Muscle layer of duodenum (tissue), 2 donors: ENCODE data around the gene SUMO3.

Experiments
- H3K27ac ChIP-seq: one replicate; pipeline ENCODE4 v1.7.0; 2013; ENCODE audit warnings: mild to moderate bottlenecking, low read length
- H3K27me3 ChIP-seq: one replicate; pipeline ENCODE4 v1.7.0; 2013; ENCODE audit warnings: low read depth, mild to moderate bottlenecking, control low read depth, low read length
- H3K36me3 ChIP-seq, 2 donors: one replicate each; pipeline ENCODE4 v1.7.0; 2013; ENCODE audit warnings: low read length in 2 of 2, control low read depth in 1 of 2, mild to moderate bottlenecking in 1 of 2; ENCODE audit not compliant: insufficient read depth in 2 of 2, control insufficient read depth in 1 of 2
- H3K4me1 ChIP-seq, 2 donors: one replicate each; pipeline ENCODE4 v1.7.0; 2013; ENCODE audit warnings: low read length in 2 of 2, mild to moderate bottlenecking in 2 of 2, control low read depth in 1 of 2, moderate library complexity in 1 of 2; ENCODE audit not compliant: insufficient read depth in 2 of 2, control insufficient read depth in 1 of 2
- H3K4me3 ChIP-seq, 2 donors: one replicate each; pipeline ENCODE4 v1.7.0; 2013; ENCODE audit warnings: low read length in 2 of 2, low read depth in 1 of 2, mild to moderate bottlenecking in 1 of 2
- H3K9me3 ChIP-seq, 2 donors: one replicate each; pipeline ENCODE4 v1.7.0; 2013; ENCODE audit warnings: low read length in 2 of 2, control low read depth in 1 of 2, mild to moderate bottlenecking in 1 of 2; ENCODE audit not compliant: control insufficient read depth in 1 of 2
- donor health status: healthy.

The SUMO3 gene

DNA sequence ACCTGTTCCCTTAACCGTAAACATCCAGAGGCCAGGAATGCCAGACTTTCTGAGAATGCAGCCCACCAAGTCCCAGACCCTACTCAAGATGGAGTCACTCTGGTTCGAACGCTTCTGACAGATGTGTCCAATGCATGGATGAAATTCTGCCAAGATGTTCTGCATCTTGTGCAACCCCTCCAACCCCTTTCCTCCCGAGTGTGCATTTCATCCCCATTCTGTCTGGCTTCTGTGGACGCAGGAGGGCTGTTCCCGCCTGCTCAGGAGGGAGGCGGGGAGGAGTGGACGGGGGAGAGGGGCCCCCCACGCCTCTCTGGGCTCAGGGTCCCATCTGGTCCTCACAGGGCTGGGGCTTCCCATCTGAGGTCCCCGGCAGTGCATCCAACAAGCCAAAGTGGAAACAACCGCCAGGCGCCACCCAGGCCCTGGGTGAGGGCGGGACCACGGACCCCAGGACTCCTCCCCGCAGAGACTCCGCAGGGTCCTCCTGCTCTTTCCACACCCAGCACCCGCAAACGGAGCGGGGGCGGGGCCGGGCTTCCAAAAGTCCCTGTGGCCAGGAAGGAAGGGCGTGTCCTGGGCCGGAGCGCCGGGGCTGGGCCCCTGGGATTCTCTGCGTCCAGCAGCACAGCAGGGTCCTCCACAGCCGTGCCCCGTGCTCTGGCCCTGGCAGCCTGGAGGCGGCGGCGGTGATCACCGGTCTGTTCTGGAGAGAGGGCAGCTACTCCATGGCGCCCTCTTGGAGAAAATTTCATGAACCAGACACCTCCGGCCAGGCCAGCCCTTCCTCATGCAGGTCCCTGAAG is 27.8 kb upstream of the SUMO3 start:
- Histone ChIP-seq H3K4me1 (peaks cover 7 to 19% of the 10 kb centered on the region in 2 donors), H3K9me3 (no peaks in the 10 kb centered on the region), H3K4me3 (peak overlapping the region; percentile 42 to 55), H3K27ac (no peak overlapping the region), H3K27me3 (no peaks in the 10 kb centered on the region), H3K36me3 (peaks cover 14 to 22% of the 10 kb centered on the region in 2 donors)

DNA sequence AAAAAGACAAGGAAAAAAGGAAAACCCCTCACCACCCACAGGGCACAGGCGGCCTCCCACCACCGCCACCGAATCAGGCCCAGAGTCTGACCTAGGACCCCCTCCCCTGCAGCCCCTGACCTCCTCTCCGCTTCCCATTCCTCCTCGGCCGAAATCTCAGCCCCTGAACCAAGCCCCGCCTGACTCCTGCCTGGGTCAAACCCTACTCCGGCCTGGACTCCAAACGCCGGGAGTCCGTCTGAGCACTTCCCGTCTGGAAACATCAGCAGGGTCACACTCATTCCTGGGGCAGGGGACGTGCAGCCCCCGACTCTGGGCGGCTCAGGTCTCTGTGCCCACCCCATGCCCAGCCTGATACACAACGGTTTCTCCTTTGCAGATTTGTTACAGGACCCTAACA is 26.4 kb upstream of the SUMO3 start:
- Histone ChIP-seq H3K4me3 (no peak overlapping the region), H3K27ac (no peak overlapping the region), H3K27me3 (no peaks in the 10 kb centered on the region), H3K4me1 (peaks cover 7 to 19% of the 10 kb centered on the region in 2 donors), H3K9me3 (no peaks in the 10 kb centered on the region), H3K36me3 (peaks cover under 1 to 8% of the 10 kb centered on the region in 2 donors)

DNA sequence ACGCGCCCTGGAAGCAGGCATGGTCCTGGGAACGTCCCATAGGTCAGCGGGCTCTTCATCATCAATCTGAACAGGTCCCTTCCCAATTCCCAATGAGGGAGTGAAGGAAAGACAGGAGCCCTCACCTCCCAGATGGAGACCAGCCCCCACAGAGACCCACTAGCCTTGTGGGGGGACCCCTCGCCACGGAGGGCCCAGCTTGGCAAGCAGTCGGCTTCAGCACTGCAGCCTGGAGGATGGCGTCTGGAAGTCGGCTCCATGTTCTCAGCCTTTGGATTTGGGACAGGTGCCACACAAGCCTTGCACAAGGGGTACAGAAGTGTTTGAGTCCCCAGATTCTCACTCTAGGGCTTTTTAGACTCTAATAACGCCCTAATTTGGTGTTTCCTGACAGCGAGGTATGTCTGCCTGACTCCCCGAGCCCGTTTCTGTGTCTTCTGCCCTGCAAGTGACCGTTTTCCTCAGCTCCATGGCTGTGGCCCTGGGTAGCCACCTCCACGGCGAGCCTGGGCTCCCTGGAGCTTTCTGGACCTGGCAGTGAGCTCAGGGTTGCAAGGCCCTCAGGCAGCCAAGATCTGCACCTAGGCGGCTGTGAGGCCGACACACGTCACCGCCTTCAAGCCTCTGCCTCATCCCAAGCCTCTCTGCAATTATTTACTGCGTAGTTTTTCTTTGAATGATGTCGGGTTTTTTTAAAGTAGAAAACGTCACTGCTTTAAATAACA is 25.0 kb upstream of the SUMO3 start:
- Histone ChIP-seq H3K4me3 (no peak overlapping the region), H3K9me3 (no peaks in the 10 kb centered on the region)

DNA sequence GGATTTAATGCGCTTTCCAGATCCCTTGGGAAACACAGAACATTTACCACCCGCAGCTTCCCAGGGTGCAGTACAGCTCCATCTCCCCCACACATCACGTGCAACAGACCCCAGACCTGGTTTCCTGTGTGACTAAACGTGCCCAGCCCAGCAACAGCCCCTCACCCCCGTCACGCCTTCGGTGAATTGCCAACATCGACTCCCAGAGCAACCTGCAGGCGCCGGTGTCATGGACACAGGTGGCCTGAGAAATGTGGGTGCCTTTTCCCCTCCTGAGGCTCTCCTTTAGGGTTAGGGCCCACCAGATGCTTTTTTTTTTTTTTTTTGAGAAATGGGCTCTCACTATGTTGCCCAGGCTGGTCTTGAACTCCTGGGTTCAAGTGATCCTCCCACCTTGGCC is 24.2 kb upstream of the SUMO3 start:
- no peak overlapping the region for H3K4me3 ChIP-seq
- H3K27me3 ChIP-seq: no peaks in the 10 kb centered on the region
- H3K9me3 ChIP-seq: no peaks in the 10 kb centered on the region

More for the DNA sequence above, 25.0 kb upstream of the SUMO3 start:
- Histone ChIP-seq H3K36me3 (no peaks in the 10 kb centered on the region), H3K27ac (no peak overlapping the region), H3K4me1 (peaks cover 7 to 19% of the 10 kb centered on the region in 2 donors), H3K27me3 (no peaks in the 10 kb centered on the region)

DNA sequence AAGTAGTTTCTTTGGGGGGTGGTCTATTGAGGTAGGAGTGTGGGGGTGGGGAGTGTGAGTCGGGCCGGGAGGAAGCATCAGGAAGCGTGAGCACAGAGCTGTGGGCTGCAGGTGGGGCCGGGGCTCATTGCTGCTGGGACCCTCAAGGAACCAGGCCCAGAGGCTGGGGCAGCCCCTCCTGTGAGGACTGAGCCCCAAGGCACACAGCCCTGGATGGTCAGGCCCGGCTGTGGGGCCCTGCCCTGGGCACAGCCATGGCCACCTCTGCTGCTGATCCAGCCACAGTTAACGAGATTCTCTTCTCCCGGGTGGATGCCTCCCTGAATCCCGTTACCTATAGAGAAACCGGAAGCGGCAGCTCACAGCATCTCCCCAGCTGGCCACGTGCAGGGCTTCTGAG is 22.9 kb upstream of the SUMO3 start:
- Histone ChIP-seq H3K4me3 (no peak overlapping the region), H3K27me3 (no peaks in the 10 kb centered on the region), H3K4me1 (peaks cover 0 to 13% of the 10 kb centered on the region in 2 donors), H3K27ac (no peak overlapping the region), H3K36me3 (no peaks in the 10 kb centered on the region), H3K9me3 (no peaks in the 10 kb centered on the region)

More for the DNA sequence above, 24.2 kb upstream of the SUMO3 start:
- H3K27ac ChIP-seq: no peak overlapping the region
- peaks cover 7 to 19% of the 10 kb centered on the region in 2 donors for H3K4me1 ChIP-seq
- H3K36me3 ChIP-seq: no peaks in the 10 kb centered on the region

DNA sequence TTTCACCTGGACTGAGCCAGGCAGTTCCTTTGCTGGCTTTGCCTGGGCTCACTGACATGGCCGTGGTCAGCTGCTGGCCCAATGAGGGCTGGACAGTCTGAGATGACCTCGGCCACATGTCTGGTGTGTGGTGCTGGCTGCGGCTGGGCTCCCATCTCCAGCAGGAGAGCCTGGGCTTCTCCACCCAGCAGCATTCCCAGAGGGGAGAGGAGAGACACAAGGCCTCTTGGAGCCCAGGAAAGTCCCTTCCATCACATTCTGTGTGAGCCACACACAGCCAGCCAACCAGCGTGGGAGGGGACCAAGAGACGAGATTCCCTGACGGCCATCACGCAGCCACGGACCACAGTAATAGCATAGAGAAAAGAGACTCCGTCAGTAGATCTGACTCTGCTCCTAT is 21.1 kb upstream of the SUMO3 start:
- H3K4me1 ChIP-seq: peaks cover 0 to 7% of the 10 kb centered on the region in 2 donors
- H3K9me3 ChIP-seq: no peaks in the 10 kb centered on the region
- H3K4me3 ChIP-seq: no peak overlapping the region
- no peaks in the 10 kb centered on the region for H3K36me3 ChIP-seq
- H3K27ac ChIP-seq: no peak overlapping the region
- no peaks in the 10 kb centered on the region for H3K27me3 ChIP-seq

DNA sequence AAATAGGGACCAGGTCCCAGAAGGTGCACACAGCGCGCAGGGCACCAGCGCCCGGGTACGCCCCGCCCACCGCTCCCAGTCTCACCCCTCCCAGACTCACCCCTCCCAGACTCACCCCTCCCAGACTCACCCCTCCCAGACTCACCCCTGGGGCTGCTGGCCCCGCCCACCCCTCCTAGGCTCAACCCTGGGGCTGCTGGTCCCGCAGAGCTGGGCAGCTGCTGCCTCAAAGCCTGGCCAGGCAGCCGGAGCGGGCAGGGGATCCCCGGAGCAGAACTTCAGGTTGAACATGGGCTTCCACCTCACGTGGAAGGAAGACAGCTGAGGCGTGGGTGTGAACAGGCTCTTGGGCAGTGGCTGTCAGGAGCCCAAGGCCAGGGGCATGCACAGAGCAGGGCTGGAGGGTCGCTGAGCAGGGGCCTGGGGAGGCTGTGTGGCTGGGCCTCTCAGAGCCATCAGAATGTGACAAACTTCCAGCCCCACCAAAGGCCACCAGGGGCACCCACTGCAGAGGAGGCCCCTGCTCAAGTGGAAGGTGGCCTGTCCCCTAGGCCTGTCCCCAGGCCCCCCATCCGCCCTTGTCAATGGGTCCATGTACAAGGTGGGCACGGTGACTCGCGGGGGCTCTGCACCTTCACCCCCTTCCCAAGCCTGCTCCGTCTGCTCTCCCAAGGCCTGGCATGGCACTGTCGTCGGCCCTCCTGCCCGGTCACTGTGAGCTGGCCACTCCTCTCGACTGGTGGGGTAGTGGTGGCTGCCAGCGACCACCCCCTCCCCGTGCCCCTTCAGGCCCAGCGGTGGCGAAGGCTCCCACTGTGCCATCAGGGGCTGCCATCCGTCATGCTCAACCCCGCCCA is 20.4 kb upstream of the SUMO3 start:
- H3K36me3 ChIP-seq: no peaks in the 10 kb centered on the region
- no peak overlapping the region for H3K27ac ChIP-seq
- no peaks in the 10 kb centered on the region for H3K27me3 ChIP-seq
- H3K4me1 ChIP-seq: peaks cover 0 to 7% of the 10 kb centered on the region in 2 donors
- H3K4me3 ChIP-seq: no peak overlapping the region
- no peaks in the 10 kb centered on the region for H3K9me3 ChIP-seq

DNA sequence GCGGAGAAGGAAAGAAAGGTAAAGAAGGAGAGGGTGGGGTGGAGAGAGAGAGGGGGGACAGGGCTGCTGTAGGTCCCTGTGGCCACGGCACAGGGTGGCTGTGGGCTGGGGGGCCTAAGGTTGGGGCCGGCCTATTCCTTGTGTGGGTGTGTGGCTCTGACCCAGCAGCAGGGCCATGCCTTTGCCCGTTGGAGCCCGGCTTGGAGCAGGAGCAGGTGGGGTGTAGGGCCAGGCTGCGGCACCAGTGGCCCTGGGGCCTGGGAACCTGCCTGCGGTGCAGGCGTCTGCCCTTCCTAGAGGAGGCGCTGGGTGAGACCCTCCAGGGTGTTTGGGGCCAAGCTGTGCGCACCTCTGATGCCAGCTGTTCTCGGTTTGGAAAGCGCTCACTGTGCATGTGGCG is 19.7 kb upstream of the SUMO3 start:
- Histone ChIP-seq H3K4me1 (peaks cover 0 to 7% of the 10 kb centered on the region in 2 donors), H3K4me3 (no peak overlapping the region), H3K27ac (no peak overlapping the region), H3K36me3 (no peaks in the 10 kb centered on the region), H3K27me3 (no peaks in the 10 kb centered on the region), H3K9me3 (no peaks in the 10 kb centered on the region)

DNA sequence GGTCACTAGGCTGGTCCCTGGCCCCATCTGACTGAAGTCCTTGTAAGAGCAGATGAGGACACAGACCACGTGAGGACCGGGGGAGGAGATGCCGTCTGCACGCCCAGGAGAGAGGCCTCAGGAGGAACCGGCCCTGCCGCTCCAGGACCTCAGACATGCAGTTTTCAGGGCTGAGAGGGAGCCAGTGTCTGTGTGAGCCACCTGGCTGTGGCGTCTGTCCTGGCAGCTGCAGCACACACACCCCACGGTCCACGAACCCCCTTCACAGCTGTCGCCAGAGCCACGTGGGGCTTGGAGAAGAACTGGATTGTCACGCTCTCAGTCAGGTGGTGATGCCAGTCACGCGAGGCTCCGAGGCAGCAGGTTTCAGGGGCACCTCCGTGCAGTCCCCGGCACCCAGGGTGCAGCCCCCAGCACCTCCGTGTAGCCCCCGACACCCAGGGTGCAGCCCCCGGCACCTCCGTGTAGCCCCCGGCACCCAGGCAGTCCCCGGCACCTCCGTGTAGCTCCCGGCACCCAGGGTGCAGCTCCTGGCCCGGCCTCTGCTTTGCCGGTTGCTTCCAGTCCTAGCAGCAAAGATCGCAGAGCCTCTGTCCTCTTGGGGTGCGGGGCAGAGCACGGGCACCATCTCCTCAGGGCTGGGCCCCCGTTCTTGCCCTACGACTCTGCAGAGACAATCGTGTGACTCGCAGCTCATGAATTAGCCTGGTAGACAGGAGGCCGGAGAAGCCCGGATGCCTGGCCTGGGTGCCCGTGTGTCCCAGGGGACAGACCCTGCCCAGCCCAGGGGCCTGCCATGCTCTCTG is 19.0 kb upstream of the SUMO3 start:
- Histone ChIP-seq H3K27ac (no peak overlapping the region), H3K4me1 (peaks cover 0 to 7% of the 10 kb centered on the region in 2 donors), H3K9me3 (no peaks in the 10 kb centered on the region), H3K4me3 (no peak overlapping the region), H3K36me3 (no peaks in the 10 kb centered on the region), H3K27me3 (no peaks in the 10 kb centered on the region)

DNA sequence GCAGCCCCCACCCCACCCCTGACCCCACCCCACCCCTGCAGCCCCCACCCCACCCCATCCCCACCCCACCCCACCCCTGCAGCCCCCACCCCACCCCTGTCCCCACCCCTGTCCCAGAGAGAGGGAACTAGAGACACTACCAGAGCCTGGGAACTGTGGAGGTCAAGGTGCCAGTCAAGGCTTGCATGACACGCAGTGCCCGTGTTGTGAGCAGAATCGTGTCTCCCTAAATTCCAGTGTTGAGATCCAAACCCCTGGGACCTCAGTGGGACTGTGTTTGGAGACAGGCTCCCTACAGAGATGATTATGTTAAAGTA is 18.4 kb upstream of the SUMO3 start:
- H3K27me3 ChIP-seq: no peaks in the 10 kb centered on the region
- H3K4me1 ChIP-seq: peaks cover 0 to 7% of the 10 kb centered on the region in 2 donors
- no peak overlapping the region for H3K27ac ChIP-seq
- H3K36me3 ChIP-seq: no peaks in the 10 kb centered on the region
- H3K9me3 ChIP-seq: no peaks in the 10 kb centered on the region
- H3K4me3 ChIP-seq: no peak overlapping the region
